Activated T-cell treated with anti-CD3 and anti-CD28 coated beads, Interleukin-2, amount 50 U/mL, for 24 hours (primary cell): ENCODE measurements around the gene AUP1.

Experiments
- DNase-seq: peaks from one replicate; pipeline ENCODE4 v3.0.0-alpha.2; 2020
- H3K27ac Mint-ChIP-seq: 2 replicates; pipeline ENCODE4 v1.8.0; 2020; ENCODE audit warnings: mild to moderate bottlenecking, mixed read lengths
- H3K27me3 Mint-ChIP-seq: 2 replicates; pipeline ENCODE4 v1.8.0; 2020; ENCODE audit warnings: mixed read lengths
- H3K36me3 Mint-ChIP-seq: 2 replicates; pipeline ENCODE4 v1.8.0; 2020; ENCODE audit warnings: low read depth, mixed read lengths
- H3K4me1 Mint-ChIP-seq: 2 replicates; pipeline ENCODE4 v1.8.0; 2020; ENCODE audit warnings: low read depth, mixed read lengths
- H3K4me3 Mint-ChIP-seq: 2 replicates; pipeline ENCODE4 v1.8.0; 2020; ENCODE audit warnings: mild to moderate bottlenecking, moderate library complexity, mixed read lengths
- H3K9me3 Mint-ChIP-seq: 2 replicates; pipeline ENCODE4 v1.8.0; 2020; ENCODE audit warnings: mixed read lengths

The AUP1 gene

GRCh38 chr2:74529357-74530238 is at the start of gene AUP1, which contains the start of gene HTRA2:
TSS of gene AUP1 (minus strand) at chr2:74529706. CDS start at chr2:74529629, 77 bp downstream.
TSS of gene HTRA2 (plus strand) at chr2:74529933. CDS start at chr2:74530007, 74 bp downstream.
- Mint-ChIP-seq H3K36me3 (peaks cover 82% of the 10 kb centered on the region), H3K27ac (peak within 1 kb of the TSS; percentile 99), H3K4me1 (peaks cover 40% of the 10 kb centered on the region), H3K4me3 (peak within 1 kb of the TSS; percentile 100), H3K9me3 (no peaks in the 10 kb centered on the region), H3K27me3 (no peaks in the 10 kb centered on the region)
- peak; percentile 94 for DNase-seq

GRCh38 chr2:74578408-74578807 is 48.9 kb upstream of the AUP1 start:
- DNase-seq: no peak
- Mint-ChIP-seq H3K4me1 (peaks cover 28% of the 10 kb centered on the region), H3K36me3 (no peaks in the 10 kb centered on the region), H3K4me3 (no peak overlapping the region), H3K9me3 (no peaks in the 10 kb centered on the region), H3K27me3 (no peaks in the 10 kb centered on the region), H3K27ac (no peak overlapping the region)

GRCh38 chr2:74577448-74577847 is 47.9 kb upstream of the AUP1 start:
- Mint-ChIP-seq H3K36me3 (no peaks in the 10 kb centered on the region), H3K4me3 (no peak overlapping the region), H3K9me3 (no peaks in the 10 kb centered on the region), H3K27ac (no peak overlapping the region), H3K27me3 (no peaks in the 10 kb centered on the region), H3K4me1 (peaks cover 26% of the 10 kb centered on the region)
- no peak for DNase-seq

GRCh38 chr2:74576863-74577229 is 47.3 kb upstream of the AUP1 start:
- no peak overlapping the region for H3K27ac Mint-ChIP-seq
- H3K27me3 Mint-ChIP-seq: no peaks in the 10 kb centered on the region
- H3K9me3 Mint-ChIP-seq: no peaks in the 10 kb centered on the region
- no peak overlapping the region for H3K4me3 Mint-ChIP-seq
- no peak for DNase-seq
- no peaks in the 10 kb centered on the region for H3K36me3 Mint-ChIP-seq
- H3K4me1 Mint-ChIP-seq: peaks cover 27% of the 10 kb centered on the region

GRCh38 chr2:74576211-74576862 is 46.8 kb upstream of the AUP1 start:
- Mint-ChIP-seq H3K4me3 (no peak overlapping the region), H3K27ac (no peak overlapping the region), H3K4me1 (peaks cover 27% of the 10 kb centered on the region), H3K27me3 (no peaks in the 10 kb centered on the region), H3K36me3 (no peaks in the 10 kb centered on the region), H3K9me3 (no peaks in the 10 kb centered on the region)
- DNase-seq: no peak

- DNase-seq: no peak
- no peaks in the 10 kb centered on the region for H3K36me3 Mint-ChIP-seq
- H3K9me3 Mint-ChIP-seq: no peaks in the 10 kb centered on the region
- H3K27ac Mint-ChIP-seq: no peak overlapping the region
- peaks cover 27% of the 10 kb centered on the region for H3K4me1 Mint-ChIP-seq
- no peak overlapping the region for H3K4me3 Mint-ChIP-seq
- no peaks in the 10 kb centered on the region for H3K27me3 Mint-ChIP-seq
Observed at GRCh38 chr2:74575320-74575719, 45.8 kb upstream of the AUP1 start.

GRCh38 chr2:74573747-74574562 is 44.4 kb upstream of the AUP1 start:
- no peaks in the 10 kb centered on the region for H3K36me3 Mint-ChIP-seq
- peak overlapping the region; percentile 78 for H3K27ac Mint-ChIP-seq
- H3K4me1 Mint-ChIP-seq: peaks cover 33% of the 10 kb centered on the region
- peak overlapping the region; percentile 42 for H3K4me3 Mint-ChIP-seq
- no peak for DNase-seq
- no peaks in the 10 kb centered on the region for H3K9me3 Mint-ChIP-seq
- no peaks in the 10 kb centered on the region for H3K27me3 Mint-ChIP-seq

- Mint-ChIP-seq H3K4me3 (no peak overlapping the region), H3K36me3 (no peaks in the 10 kb centered on the region), H3K9me3 (no peaks in the 10 kb centered on the region), H3K27ac (no peak overlapping the region), H3K4me1 (peaks cover 41% of the 10 kb centered on the region), H3K27me3 (no peaks in the 10 kb centered on the region)
- no peak for DNase-seq
Observed at GRCh38 chr2:74572178-74572925, 42.8 kb upstream of the AUP1 start.

- no peak for DNase-seq
- H3K27me3 Mint-ChIP-seq: no peaks in the 10 kb centered on the region
- no peaks in the 10 kb centered on the region for H3K9me3 Mint-ChIP-seq
- H3K27ac Mint-ChIP-seq: no peak overlapping the region
- H3K4me1 Mint-ChIP-seq: peaks cover 46% of the 10 kb centered on the region
- H3K4me3 Mint-ChIP-seq: no peak overlapping the region
- H3K36me3 Mint-ChIP-seq: no peaks in the 10 kb centered on the region
Observed at GRCh38 chr2:74571058-74571457, 41.6 kb upstream of the AUP1 start.

- Mint-ChIP-seq H3K36me3 (no peaks in the 10 kb centered on the region), H3K9me3 (no peaks in the 10 kb centered on the region), H3K4me3 (no peak overlapping the region), H3K27me3 (no peaks in the 10 kb centered on the region), H3K27ac (no peak overlapping the region), H3K4me1 (peaks cover 49% of the 10 kb centered on the region)
- no peak for DNase-seq
Observed at GRCh38 chr2:74569686-74570085, 40.2 kb upstream of the AUP1 start.

GRCh38 chr2:74567881-74568280 is 38.4 kb upstream of the AUP1 start:
- no peak overlapping the region for H3K4me3 Mint-ChIP-seq
- H3K36me3 Mint-ChIP-seq: no peaks in the 10 kb centered on the region
- H3K27ac Mint-ChIP-seq: no peak overlapping the region
- no peaks in the 10 kb centered on the region for H3K9me3 Mint-ChIP-seq
- DNase-seq: no peak
- peaks cover 41% of the 10 kb centered on the region for H3K4me1 Mint-ChIP-seq
- H3K27me3 Mint-ChIP-seq: peaks cover 11% of the 10 kb centered on the region

GRCh38 chr2:74566754-74567085 is 37.2 kb upstream of the AUP1 start:
- peak overlapping the region; percentile 32 for H3K4me3 Mint-ChIP-seq
- peaks cover 13% of the 10 kb centered on the region for H3K27me3 Mint-ChIP-seq
- peaks cover 39% of the 10 kb centered on the region for H3K4me1 Mint-ChIP-seq
- H3K27ac Mint-ChIP-seq: peak overlapping the region; percentile 77
- H3K36me3 Mint-ChIP-seq: no peaks in the 10 kb centered on the region
- no peak for DNase-seq
- H3K9me3 Mint-ChIP-seq: no peaks in the 10 kb centered on the region

GRCh38 chr2:74566076-74566753 is 36.7 kb upstream of the AUP1 start:
- Mint-ChIP-seq H3K4me1 (peaks cover 39% of the 10 kb centered on the region), H3K4me3 (peak overlapping the region; percentile 32), H3K36me3 (no peaks in the 10 kb centered on the region), H3K27me3 (peaks cover 14% of the 10 kb centered on the region), H3K9me3 (no peaks in the 10 kb centered on the region), H3K27ac (peak overlapping the region; percentile 77)
- DNase-seq: peak; percentile 39

GRCh38 chr2:74564222-74564621 is 34.7 kb upstream of the AUP1 start:
- no peak for DNase-seq
- H3K27me3 Mint-ChIP-seq: peaks cover 24% of the 10 kb centered on the region
- peaks cover 39% of the 10 kb centered on the region for H3K4me1 Mint-ChIP-seq
- no peak overlapping the region for H3K4me3 Mint-ChIP-seq
- H3K9me3 Mint-ChIP-seq: no peaks in the 10 kb centered on the region
- H3K27ac Mint-ChIP-seq: no peak overlapping the region
- no peaks in the 10 kb centered on the region for H3K36me3 Mint-ChIP-seq
